GM12891 (cell line): ENCODE results near the gene JAK2.
A peak's percentile ranks its signal among the peaks of the same experiment; 100 is the strongest.

Experiments used
- POLR2A ChIP-seq: IDR thresholded peaks from 2 replicates; pipeline ENCODE4 v1.6.1; 2011; ENCODE audit warnings: low read depth, low read length, control low read depth
- POU2F2 ChIP-seq: IDR thresholded peaks from 2 replicates; pipeline ENCODE4 v1.6.1; 2011; ENCODE audit warnings: low read depth, mild to moderate bottlenecking, control low read depth, low read length, moderate library complexity
- TAF1 ChIP-seq: IDR thresholded peaks from 2 replicates; pipeline ENCODE4 v1.6.1; 2011; ENCODE audit warnings: low read depth, low read length, control low read depth

- TF ChIP-seq POLR2A (no peak), TAF1 (no peak), POU2F2 (peak; percentile 30; the same call in 1 of the 2 replicates)
These were observed 48.2 kb upstream of the JAK2 start for GRCh38 chr9:4936823-4937222.
